Measurements from ENCODE around the gene C16orf92. TPM values are rescaled to one million over a fixed set of nuclear protein-coding genes. Genes with fewer than 3 reads are reported as not detected.
A peak's percentile ranks its signal among the peaks of the same experiment; 100 is the strongest.

C16orf92 gene
- polyA plus RNA-seq, 12 donors, result not detected

- no peak for DNase-seq
These were observed 37.3 kb downstream of the C16orf92 start for GRCh38 chr16:30060346-30060745.

GRCh38 chr16:30060836-30061554 lies 38.0 kb downstream of the C16orf92 start:
- DNase-seq, result peak; percentile 50

- DNase-seq, result no peak
These were observed 40.4 kb downstream of the C16orf92 start for GRCh38 chr16:30063278-30063892.

- DNase-seq, result peak; percentile 59
These were observed 41.1 kb downstream of the C16orf92 start for GRCh38 chr16:30063893-30064728.

- DNase-seq, result no peak
These were observed 41.7 kb downstream of the C16orf92 start for GRCh38 chr16:30064729-30065101.

- DNase-seq, result peak; percentile 99
These were observed 42.3 kb downstream of the C16orf92 start, which contains the start of gene ALDOA for GRCh38 chr16:30065102-30065942. ALDOA (plus strand) TSS chr16:30065760; CDS start chr16:30066898, 1,138 bp downstream.

GRCh38 chr16:30065943-30066760 lies 43.2 kb downstream of the C16orf92 start:
- DNase-seq, result no peak

- no peak for DNase-seq
These were observed 44.0 kb downstream of the C16orf92 start for GRCh38 chr16:30066761-30067583.

- no peak for DNase-seq
These were observed 44.6 kb downstream of the C16orf92 start for GRCh38 chr16:30067584-30067916.

- DNase-seq, result no peak
These were observed 45.3 kb downstream of the C16orf92 start for GRCh38 chr16:30068333-30068732.

- no peak for DNase-seq
These were observed 46.0 kb downstream of the C16orf92 start for GRCh38 chr16:30068750-30069610.

- DNase-seq, result no peak
These were observed 46.8 kb downstream of the C16orf92 start for GRCh38 chr16:30069611-30070462.

GRCh38 chr16:30070490-30070889 lies 47.5 kb downstream of the C16orf92 start:
- DNase-seq, result no peak
